Regular cardiac myocyte (primary cell): ENCODE data around the gene MARK4. TPM values are rescaled to one million over a fixed set of nuclear protein-coding genes. Genes with fewer than 3 reads are reported as not detected.

Source experiments
- total RNA-seq: library from RNA; depleted of rRNA; stranded (reverse); fragments of >200 nt; gene quantifications from 2 replicates; pipeline ENCODE4 v1.2.3, GENCODE V29; 2014

MARK4 gene
- 8.8 and 9.6 TPM in 2 replicates for total RNA-seq

GRCh38 chr19:45250832-45251451 is at the start of gene MARK4:
Gene MARK4 (plus strand): TSS chr19:45251271. CDS start chr19:45251589, 318 bp downstream.

GRCh38 chr19:45245334-45245787 is 5.7 kb upstream of the MARK4 start, which contains the start of gene EXOC3L2:
Gene EXOC3L2 (minus strand): TSS chr19:45245407. CDS start chr19:45239045, 6,362 bp downstream.

GRCh38 chr19:45322744-45323281 is 71.7 kb downstream of the MARK4 start, which contains the start of gene CKM:
Gene CKM (minus strand): TSS chr19:45322875. CDS start chr19:45319713, 3,162 bp downstream.

GRCh38 chr19:45340232-45340898 is 89.3 kb downstream of the MARK4 start, which contains the start of gene KLC3:
Gene KLC3 (plus strand): TSS chr19:45340750. CDS start chr19:45345542, 4,792 bp downstream.

Other genes starting within 250 kb of the MARK4 start
- 5.0 and 11.0 TPM in 2 replicates for gene RELB, start 249.8 kb upstream of the MARK4 start, total RNA-seq
- gene CLASRP, start 212.2 kb upstream of the MARK4 start, total RNA-seq, result 9.9 and 11.9 TPM in 2 replicates
- under 0.01 TPM in 1 of 2 replicates, not detected in the other for gene ZNF296, start 174.8 kb upstream of the MARK4 start, total RNA-seq
- 23.1 and 28.0 TPM in 2 replicates for gene GEMIN7, start 172.0 kb upstream of the MARK4 start, total RNA-seq
- 29.7 and 49.9 TPM in 2 replicates for gene PPP1R37, start 158.1 kb upstream of the MARK4 start, total RNA-seq
- gene NKPD1, start 90.3 kb upstream of the MARK4 start, total RNA-seq, result under 0.01 and 0.56 TPM in 2 replicates
- gene TRAPPC6A, start 73.0 kb upstream of the MARK4 start, total RNA-seq, result 5.0 and 10.4 TPM in 2 replicates
- gene BLOC1S3, start 72.5 kb upstream of the MARK4 start, total RNA-seq, result 3.8 and 4.5 TPM in 2 replicates
- 0.28 TPM in 1 of 2 replicates, not detected in the other for gene EXOC3L2, start 5.9 kb upstream of the MARK4 start, total RNA-seq
- gene CKM, start 71.6 kb downstream of the MARK4 start, total RNA-seq, result under 0.01 TPM in 1 of 2 replicates, not detected in the other
- gene KLC3, start 89.5 kb downstream of the MARK4 start, total RNA-seq, result under 0.01 and 0.19 TPM in 2 replicates
- 28.5 and 50.2 TPM in 2 replicates for gene ERCC2, start 119.3 kb downstream of the MARK4 start, total RNA-seq
- 1.7 and 6.5 TPM in 2 replicates for gene PPP1R13L, start 153.8 kb downstream of the MARK4 start, total RNA-seq
- gene POLR1G, start 155.4 kb downstream of the MARK4 start, total RNA-seq, result 12.4 and 29.9 TPM in 2 replicates
- gene ERCC1, start 172.6 kb downstream of the MARK4 start, total RNA-seq, result 78.6 and 164 TPM in 2 replicates
- gene FOSB, start 216.7 kb downstream of the MARK4 start, total RNA-seq, result 4.6 and 9.9 TPM in 2 replicates
- 3.8 and 4.2 TPM in 2 replicates for gene RTN2, start 245.8 kb downstream of the MARK4 start, total RNA-seq
- gene PPM1N, start 247.2 kb downstream of the MARK4 start, total RNA-seq, result 0.96 and 2.3 TPM in 2 replicates